ENCODE data around the gene TXLNB.

- TF ChIP-seq, protein P1, sequence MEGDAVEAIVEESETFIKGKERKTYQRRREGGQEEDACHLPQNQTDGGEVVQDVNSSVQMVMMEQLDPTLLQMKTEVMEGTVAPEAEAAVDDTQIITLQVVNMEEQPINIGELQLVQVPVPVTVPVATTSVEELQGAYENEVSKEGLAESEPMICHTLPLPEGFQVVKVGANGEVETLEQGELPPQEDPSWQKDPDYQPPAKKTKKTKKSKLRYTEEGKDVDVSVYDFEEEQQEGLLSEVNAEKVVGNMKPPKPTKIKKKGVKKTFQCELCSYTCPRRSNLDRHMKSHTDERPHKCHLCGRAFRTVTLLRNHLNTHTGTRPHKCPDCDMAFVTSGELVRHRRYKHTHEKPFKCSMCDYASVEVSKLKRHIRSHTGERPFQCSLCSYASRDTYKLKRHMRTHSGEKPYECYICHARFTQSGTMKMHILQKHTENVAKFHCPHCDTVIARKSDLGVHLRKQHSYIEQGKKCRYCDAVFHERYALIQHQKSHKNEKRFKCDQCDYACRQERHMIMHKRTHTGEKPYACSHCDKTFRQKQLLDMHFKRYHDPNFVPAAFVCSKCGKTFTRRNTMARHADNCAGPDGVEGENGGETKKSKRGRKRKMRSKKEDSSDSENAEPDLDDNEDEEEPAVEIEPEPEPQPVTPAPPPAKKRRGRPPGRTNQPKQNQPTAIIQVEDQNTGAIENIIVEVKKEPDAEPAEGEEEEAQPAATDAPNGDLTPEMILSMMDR (IDR thresholded peaks at IDR 0.05): no peak
- TF ChIP-seq EZH2 (IDR thresholded peaks at IDR 0.05; ENCODE audit: borderline replicate concordance, insufficient read depth, low read depth, low read length, poor library complexity, severe bottlenecking): no peak
Measured at GRCh38 chr6:139240161-139241010, 51.4 kb downstream of the TXLNB start.

All from B cell (primary cell).